HG03066 (cell line): ENCODE data around the gene PGD.
"Not testable (repeated sequence)": the region's sequence is repeated elsewhere in the genome, so short reads cannot be mapped to it uniquely, and the experiment has no call there.

Experiments used
- ATAC-seq: cut with Tn5 transposase; IDR thresholded peaks from one replicate; pipeline ENCODE4 v1.9.1; 2021; ENCODE audit warnings: low read depth; ENCODE audit not compliant: unreplicated experiment

The PGD gene

DNA sequence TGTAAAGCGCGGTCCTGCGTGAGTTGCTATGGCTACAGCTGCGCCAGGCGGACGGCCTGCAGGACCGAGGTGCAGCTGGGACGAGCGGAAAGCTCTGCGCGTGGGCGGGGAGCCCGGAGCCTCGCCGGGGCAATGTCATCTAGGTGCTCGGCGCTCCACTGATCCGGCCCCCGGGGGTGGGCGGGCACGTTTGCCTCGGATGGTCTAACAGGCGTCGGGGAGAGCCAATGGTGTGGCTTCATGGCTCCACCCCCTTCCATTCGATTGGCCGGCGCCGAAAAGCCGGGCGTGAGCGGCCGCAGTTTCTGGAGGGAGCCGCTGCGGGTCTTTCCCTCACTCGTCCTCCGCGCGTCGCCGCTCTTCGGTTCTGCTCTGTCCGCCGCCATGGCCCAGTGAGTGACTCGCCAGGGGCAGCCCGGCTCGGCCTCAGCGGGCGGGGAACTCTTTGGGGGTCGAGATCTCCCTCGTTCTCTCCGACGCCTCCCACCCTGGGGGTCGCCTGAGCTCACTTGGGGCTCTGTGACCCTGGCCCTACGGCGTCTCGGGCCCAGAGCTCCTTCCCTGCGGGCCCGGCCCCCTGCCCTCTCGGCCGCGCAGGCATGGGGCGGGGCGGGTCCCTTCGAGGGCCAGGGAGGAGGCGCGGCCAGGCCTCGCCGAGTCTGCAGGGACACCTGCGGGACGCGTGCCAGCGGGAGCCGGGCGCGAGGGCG lies at the start of gene PGD:
TSS of gene PGD (plus strand) at position 331 of the 710 bp plus-strand sequence. CDS start at position 385, 54 bp downstream.
- ATAC-seq = peak; percentile 92

- no peak for ATAC-seq
These were observed 45.6 kb upstream of the PGD start for GRCh38 chr1:10353282-10353681.

- no peak for ATAC-seq
These were observed 45.2 kb upstream of the PGD start for GRCh38 chr1:10353693-10354092.

DNA sequence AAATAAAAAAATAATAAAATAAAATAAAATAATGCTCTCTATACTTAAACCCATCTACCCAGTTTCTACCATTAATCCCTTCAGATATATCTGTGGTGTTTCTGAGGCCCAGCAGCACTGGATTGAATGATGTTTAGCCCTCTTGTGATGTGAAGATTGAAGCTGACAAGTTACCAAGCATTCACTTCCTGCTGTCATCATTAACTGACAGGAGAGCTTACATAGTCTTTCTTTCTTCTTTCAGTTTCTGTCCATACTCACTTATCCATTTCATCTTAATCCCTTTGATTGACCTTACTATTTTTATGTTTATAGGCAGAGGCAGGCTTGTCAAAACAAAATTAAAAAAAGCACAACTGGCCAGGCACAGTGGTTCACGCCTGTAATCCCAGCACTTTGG lies 38.8 kb upstream of the PGD start:
- no peak for ATAC-seq

GRCh38 chr1:10361515-10361914 lies 37.3 kb upstream of the PGD start:
- no peak for ATAC-seq

- ATAC-seq = no peak
These were observed 30.7 kb upstream of the PGD start for GRCh38 chr1:10368194-10368593.

DNA sequence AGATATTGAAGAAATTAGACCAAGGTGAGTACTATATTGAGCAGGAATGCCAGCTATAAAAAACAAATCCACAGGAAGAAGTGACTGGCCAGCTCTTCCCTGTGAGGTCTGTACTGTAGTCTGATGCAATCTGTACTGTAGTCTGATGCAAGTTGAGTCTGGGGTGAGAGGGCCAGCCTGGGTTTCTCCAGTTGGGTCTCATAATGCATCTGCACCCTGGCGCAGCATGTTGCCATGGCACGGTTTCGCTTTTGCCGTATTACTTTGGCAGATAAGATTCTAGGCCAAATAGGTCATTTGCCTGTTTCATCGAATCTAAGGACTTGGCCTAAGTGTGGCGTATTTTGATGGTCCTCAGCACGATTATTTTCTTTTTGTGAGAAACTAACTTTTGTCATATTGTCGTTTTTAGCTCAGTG lies 24.4 kb upstream of the PGD start:
- no peak for ATAC-seq

- not testable (repeated sequence) for ATAC-seq
These were observed 21.4 kb upstream of the PGD start for GRCh38 chr1:10377365-10378029.

DNA sequence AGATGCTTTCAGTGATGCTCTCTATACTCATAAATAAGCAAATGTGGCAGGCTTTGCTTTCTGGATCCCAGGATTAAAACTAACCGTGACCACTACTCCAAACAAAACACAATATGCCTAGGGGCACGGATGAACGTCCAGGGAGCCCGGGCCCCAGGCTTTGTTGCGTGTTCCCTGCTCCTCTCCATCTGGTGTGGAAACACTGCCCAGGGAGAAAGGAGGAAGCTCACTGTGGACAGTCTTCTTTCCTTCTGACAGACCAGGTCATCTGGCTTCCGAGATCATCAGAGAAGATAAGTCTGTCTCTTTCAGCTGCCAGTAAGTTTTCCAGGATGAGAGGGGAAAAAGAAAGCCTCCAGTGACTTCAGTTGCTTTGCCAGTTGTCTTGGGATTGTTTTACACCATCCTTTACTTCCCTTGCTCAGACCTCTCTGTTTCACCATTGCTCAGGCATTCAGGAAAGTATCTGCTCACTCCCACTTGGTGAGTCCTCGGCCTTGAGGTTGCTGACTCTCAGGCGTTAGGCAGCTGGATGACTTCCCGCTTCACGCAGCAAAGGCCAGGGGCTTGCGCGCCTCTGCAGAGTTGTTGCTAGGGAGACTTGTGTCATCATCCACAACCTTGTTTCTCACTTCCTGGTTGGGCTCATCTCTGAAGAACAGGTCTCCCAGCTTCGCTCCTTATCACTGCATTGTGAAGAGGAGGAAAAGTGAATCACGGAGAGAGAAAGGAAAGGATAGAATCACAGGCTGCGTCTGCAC lies 20.6 kb upstream of the PGD start:
- no peak for ATAC-seq

DNA sequence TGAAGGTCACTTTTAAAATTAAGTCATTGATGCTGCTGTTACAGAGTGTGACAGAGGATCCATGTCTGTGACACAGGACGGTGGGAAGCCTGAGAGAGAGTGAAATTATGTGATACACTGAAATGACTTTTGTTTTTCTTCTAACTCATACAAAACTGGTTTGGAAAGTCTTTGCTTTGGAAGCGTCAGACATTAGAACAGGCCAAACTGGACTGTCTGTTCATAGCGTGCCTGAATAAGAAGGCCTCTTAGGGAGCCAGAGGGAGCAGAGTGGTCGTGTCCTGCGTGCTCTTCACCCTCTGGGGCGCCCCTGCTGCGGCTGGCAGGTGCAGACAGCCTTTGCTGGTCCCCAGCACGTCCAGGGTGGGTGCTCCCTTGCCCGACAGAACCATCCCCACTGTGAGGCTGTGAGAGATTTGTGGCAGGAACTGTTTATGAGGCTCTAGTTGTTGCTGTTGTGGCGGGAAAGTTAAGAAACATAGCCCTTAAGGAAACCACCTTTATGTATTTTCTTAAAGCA lies 19.7 kb upstream of the PGD start:
- ATAC-seq = no peak

GRCh38 chr1:10379676-10380075 lies 19.2 kb upstream of the PGD start:
- ATAC-seq = no peak

- ATAC-seq = no peak
These were observed 18.1 kb upstream of the PGD start for GRCh38 chr1:10380594-10381275.

- no peak for ATAC-seq
These were observed 15.2 kb upstream of the PGD start for GRCh38 chr1:10383630-10384029.

DNA sequence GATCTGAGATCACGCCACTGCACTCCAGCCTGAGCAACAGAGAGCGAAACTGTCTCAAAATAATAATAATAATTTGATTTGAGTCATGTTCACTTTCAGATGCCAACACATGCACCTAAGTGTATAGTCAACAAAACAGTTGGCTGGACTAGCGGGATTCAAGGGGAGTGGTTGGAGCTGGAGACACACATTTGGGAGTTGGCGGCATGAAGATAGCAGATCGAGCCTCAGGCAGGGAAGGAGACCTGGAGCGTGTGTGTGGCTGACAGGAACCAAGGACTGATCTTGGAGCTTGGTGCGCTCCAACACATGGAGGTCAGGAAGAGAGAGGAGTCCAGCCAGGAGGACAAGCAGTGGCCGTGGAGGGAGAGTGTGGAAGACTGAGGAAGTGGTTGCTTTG lies 14.6 kb upstream of the PGD start:
- ATAC-seq = no peak

DNA sequence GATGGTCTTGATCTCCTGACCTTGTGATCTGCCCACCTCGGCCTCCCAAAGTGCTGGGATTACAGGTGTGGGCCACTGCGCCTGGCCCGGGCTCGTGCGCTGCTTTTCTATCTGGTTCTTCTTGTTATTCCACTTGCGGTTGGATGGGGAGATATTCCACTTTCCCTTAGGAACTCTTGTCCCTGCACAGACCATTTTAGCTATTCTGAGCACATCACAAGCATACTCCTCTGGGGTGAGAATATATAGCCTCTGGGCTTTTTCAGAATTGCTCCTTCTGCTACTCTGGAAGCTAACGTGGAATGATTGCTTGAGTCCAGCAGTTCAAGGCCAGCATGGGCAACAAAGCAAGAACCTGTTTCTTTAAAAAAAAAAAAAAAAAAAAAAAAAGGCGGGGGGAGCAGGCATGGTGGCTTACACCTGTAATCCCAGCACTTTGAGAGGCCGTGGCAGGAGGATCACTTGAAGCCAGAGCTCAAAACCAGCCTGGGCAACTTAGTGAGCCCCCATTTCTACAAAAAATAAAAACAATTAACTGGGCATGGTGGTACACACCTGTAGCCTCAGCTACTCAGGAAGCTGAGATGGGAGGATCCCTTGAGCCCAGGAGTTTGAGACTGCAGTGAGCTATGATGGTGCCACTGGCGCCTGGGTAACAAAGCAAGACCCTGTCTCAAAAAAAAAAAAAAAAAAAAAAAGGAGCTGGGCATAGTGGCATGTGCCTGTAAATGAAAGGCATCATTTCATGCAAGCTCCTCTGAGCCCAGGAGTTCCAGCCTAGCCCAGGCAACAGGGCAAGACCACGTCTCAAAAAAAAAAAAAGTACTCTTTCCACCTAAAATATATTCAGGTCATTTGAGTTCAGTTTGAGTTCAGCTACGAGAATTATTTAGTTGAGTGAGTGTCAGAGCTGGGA lies 11.8 kb upstream of the PGD start:
- ATAC-seq = no peak

DNA sequence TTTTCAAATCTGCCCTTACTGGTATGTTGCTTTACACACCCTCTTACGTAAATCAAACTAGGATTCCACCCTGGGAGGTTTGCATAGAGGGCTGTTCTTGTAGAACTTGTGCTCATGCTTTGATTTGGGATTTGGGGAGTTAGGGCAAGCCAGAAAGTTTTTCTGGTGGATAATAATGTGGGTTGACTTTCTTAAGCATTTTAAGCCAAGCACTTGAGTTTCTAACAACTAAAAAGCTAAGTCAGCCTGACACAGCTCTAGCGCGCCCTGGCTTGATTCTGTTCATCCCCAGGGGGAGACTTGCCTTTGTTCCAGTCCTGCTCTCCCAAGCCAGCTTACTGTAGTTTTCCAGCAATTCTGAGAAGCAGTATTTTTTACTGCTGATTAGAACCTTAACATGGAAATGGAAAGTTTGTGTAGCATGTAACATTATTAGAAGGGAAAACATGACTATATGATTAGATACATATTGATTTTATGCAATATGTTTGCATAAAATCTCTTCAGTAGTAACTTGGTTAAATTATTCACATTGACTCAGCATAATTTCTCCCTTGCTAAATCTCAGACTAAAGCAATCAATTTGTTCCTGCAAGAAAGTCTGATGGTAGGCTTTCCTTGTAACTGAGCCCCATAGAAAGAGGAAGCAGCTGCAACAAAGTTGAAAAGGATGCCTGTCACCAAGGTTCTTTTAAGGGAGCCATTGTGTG lies 11.0 kb upstream of the PGD start:
- ATAC-seq = no peak

DNA sequence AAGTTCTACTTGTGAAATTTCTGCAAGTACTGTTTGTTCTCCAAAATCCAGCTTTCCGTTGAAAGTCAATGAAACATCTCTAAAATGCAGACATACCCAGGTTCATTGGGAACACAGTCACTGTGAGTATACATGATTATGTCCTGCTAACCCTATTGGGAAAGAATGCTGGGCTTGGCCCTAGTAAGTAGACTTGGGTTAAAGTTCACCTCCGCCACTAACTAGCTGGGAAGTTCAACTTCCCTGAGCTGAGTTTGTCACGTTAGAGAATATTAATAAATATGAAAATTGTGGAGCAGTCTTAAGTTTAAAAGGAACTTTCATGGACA lies 10.5 kb upstream of the PGD start:
- no peak for ATAC-seq

GRCh38 chr1:10389271-10389973 lies 9.4 kb upstream of the PGD start:
- ATAC-seq = no peak

GRCh38 chr1:10396870-10397269 lies 2.0 kb upstream of the PGD start:
- ATAC-seq = no peak
